Stimulated activated naive CD4-positive, alpha-beta T cell (primary cell): ENCODE measurements around the gene RXRA.
"Not testable (repeated sequence)": the region's sequence is repeated elsewhere in the genome, so short reads cannot be mapped to it uniquely, and the experiment has no call there.

ENCODE experiments used
- DNase-seq, 6 experiments: peaks; one replicate each; lab custom pipeline; 2025; lab: John Stamatoyannopoulos, UW

The RXRA gene

DNA sequence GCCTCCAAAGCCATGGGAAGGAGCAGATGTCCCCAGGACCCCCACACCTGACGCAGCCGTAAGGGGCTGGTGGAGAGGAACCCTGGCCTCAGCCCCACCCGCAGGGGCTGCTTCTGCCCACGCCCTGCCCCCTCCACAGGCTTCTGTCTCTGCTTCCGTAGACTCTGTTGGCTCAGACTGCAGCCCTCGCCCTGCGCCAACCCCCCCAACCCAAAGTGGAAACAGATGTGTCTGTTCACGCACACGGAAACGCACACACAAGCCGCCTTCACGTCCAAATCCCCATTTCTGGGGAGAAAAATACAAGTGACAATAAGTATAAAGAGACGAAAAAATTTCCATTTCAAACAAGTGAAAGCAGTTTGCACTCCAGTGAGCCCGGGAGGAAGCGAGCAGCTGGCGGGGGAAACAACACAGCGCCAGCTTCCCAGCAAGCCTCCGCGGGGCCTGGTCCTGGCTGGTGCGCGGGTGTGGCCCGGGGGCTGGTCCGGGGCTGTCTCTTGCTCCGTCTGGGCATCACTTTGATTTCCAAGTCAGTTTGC, 32.6 kb upstream of the RXRA start:
- no peak for DNase-seq

DNA sequence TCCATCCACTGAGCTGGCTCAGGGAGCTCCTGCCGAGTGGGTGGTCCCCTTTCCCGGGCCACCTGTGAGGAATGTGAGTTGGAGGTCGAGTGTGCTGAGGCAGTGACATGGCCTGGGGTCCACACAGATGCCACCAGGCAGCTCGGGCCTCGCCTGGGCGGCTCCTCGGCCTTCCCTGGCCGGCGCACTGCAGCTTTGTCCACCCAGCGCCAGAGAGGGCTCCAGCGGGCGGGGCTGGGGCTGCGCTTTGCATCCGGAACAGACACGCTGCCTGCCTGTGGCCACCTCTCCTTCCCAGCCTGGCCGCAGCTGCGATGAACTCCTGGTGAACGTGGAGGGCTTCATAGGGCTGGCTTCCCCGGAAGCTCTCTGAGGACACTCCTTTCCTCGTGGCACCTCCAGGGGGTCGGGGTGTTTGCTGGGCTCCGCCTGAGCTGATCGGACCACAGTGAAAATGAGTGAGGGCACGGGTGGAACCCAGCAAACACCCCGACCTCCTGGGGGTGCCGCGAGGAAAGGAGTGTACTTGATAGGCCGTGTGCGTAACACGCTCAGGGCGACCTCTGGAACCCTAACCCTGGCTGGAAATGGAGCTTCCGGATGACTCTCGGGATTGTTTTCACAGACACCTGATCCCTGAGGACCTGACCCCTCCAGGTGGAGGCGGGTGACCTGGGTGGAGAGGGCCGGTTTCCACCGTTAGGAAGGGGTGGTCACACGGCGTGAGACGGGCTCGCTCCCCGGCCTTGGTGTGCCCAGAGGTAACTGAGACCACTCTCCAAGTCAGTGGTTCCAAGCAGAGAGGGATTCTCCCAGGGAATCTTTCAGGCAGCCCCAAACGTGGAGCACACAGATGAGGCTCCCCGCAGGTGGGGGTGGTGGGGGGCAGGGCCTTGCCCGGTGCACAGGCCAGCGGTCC, 31.8 kb upstream of the RXRA start:
- no peak for DNase-seq

DNA sequence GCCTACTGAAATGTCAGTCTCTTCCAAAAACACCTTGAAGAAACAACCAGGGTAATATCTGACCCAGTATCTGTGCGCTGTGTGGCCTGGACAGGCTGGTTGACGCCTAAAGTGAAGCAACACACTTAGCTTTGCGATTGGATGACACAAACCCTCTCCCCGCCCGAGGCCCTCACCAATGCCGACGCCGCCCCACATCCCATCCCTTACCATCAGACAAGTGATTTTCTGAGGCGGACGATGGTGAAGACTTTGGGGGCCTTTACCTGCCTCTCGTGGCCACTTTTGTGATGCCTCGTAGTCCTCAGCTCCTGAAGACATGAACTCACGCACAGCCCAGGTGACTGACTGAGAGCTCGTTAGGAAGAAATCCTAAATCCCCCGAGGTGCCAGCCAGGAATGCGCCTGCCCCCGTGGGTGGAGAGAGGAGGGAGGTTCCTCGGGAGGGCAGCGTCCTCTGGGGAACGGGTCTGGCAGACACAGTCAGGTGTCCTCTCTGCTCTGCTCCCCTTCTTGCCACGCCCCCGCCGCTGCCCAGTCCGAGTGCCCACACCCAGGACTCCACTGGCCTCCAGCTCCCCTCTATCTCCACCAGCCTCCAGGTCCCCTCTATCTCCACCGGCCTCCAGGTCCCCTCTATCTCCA, 31.0 kb upstream of the RXRA start:
- DNase-seq, result no peak

DNA sequence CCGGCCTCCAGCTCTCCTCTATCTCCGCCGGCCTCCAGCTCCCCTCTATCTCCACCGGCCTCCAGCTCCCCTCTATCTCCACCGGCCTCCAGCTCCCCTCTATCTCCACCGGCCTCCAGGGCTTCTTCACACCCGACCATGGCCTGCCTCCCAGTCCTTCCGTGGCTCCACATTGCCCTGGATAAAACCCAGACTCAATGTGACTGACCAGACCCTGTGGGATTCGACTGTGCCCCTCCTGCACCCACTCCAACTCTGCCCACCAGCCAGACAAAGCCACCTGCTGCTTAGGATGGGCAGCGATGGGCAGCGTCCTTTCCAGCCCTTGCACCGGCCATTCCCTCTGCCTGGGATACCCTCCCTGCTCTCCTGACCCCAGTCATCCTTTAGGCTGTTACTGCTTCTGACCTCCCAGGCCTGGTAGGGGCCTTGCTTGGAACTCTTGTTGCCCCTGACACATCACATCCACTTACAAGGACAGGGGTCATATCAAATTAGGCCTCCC, 30.5 kb upstream of the RXRA start:
- no peak for DNase-seq

GRCh38 chr9:134296301-134297082, 29.8 kb upstream of the RXRA start:
- no peak for DNase-seq

DNA sequence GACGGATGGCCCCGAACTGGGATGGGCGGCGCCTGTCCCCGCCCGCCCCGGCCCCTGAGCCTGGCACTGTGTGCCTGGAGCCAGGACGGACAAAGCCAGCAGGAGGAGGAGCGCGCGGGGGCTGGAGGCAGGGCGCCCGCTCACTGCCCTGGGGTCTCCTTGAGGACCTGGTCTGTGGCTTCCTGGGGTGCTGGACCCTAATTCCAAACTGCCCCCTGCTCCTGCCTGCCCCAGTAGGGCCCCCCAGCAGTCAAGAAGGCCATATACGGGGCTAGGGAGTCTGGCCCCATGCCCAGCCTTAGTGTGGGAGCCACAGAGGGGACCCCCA, 29.2 kb upstream of the RXRA start:
- no peak for DNase-seq

DNA sequence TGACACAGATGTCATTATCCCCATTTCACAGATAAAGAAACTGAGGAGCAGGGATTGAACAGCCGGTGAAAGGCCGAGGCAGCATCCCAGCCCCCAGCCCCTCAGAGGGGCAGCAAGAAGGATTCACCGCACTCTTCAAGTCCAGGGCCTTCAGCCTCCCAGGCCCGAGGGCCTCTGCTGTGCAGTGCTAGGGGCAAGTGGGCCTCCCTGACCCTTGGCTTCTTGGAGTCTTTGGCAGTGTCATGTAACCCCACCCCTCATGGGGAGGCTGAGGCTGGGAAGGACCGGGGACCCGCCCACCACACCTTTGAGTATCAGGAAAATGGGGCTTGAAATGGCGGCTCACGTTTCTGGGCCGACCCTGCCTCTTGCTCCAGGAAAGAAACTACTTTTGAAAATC, 28.7 kb upstream of the RXRA start:
- no peak for DNase-seq

- no peak for DNase-seq
Measured at GRCh38 chr9:134298000-134298399, 28.3 kb upstream of the RXRA start.

DNA sequence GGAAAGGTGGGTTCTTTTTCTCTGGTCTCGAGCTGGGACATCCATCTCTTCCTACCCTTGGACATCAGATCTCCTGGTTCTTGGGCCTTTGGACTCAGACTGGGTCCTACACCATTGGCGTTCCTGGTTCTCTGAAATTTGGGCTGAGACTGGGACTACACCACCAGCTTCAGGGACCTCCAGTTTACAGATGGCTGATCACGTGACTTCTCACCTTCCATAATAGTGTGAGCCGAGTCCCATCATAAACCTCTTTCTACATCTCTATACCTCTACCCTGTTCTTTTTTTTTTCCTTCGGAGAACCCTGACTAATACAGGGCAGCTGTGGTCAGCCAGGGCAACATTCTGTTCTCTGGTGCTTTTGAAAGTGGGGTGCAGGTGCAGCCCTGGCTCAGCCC, 27.2 kb upstream of the RXRA start:
- no peak for DNase-seq

GRCh38 chr9:134299883-134300282, 26.4 kb upstream of the RXRA start:
- DNase-seq, result no peak

DNA sequence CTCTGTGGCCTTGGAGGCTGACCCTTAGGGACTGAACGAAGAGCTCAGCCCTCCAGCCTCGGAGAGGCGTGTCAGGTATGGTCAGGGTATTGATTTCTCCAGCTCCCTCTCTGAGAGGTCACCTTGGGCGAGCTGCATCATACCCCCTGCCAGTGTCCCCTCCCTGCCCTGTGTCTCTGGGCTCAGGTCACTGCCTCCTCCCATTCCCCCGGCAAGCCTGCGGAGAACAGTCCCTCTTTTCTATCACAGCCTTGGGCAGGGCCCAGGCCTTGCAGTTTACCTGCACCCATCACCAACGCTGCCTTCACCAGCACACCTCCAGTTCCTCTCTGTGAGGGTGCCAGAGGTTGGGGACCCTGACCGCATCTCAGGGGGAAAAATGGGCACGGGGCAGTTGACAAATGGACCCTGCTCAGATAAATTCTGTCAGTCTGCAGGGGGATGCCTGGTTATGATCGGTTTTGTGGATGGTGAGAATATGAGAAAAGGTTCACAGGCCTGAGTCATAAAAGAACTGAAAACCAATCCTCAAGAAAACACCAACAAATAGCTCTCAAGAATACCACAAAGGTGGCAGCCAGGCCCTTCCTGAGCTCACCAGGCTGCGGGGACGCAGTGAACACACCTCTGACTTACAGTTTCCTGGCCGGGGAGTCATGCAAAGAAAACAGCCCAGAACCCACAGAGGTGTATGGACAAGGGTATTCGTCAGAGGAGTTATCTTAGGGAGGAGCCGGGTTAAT, 24.7 kb upstream of the RXRA start:
- DNase-seq, result no peak

DNA sequence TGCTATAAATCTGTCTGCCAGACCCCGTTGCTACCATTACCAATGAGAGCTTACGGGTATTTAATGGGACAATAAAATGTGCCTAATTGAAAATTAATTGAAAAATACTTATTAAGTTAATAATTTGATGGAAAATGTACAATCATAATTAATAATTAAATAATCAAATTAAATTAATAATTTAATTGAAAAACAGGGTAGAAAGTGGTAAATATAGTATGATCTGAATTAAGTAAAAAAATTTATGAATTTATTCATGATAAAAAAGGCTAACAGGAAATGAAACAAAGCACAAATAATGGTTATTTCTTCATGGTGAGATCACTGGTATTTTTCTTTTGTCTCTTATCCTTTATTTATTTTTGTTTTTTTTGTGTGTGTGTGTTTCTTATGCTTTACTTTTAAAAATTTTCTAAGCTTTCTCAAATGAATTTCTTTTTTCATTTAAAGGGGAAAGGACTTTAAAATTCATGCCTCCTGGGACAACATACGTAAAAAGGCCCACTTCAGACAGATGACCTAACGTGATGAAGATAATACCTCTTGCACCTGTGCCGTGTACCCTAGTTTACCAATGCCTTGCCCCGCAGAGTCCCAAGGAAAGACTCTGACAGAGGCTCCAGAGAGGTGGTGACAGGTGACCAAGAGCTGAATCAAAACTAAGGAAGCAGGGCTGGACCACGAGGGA, 24.0 kb upstream of the RXRA start:
- DNase-seq, result no peak

- no peak for DNase-seq
Measured at GRCh38 chr9:134303601-134304000, 22.7 kb upstream of the RXRA start.

GRCh38 chr9:134304261-134304660, 22.0 kb upstream of the RXRA start:
- DNase-seq, result no peak

GRCh38 chr9:134304690-134305089, 21.6 kb upstream of the RXRA start:
- DNase-seq, result no peak

- DNase-seq, result no peak
Measured at GRCh38 chr9:134305533-134305932, 20.7 kb upstream of the RXRA start.

DNA sequence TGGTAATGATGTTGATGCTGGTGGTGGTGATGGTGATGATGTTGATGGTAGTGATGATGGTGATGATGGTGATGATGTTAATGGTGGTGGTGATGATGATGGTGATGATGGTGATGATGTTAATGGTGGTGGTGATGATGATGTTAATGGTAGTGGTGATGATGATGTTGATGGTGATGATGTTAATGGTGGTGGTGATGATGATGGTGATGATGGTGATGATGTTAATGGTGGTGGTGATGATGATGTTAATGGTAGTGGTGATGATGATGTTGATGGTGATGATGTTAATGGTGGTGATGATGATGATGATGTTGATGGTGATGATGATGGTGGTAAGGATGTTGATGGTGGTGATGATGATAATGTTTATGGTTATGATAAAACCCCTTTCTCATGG, 20.2 kb upstream of the RXRA start:
- DNase-seq, result not testable (repeated sequence)

GRCh38 chr9:134306636-134307600, 19.3 kb upstream of the RXRA start:
- DNase-seq, result no peak

DNA sequence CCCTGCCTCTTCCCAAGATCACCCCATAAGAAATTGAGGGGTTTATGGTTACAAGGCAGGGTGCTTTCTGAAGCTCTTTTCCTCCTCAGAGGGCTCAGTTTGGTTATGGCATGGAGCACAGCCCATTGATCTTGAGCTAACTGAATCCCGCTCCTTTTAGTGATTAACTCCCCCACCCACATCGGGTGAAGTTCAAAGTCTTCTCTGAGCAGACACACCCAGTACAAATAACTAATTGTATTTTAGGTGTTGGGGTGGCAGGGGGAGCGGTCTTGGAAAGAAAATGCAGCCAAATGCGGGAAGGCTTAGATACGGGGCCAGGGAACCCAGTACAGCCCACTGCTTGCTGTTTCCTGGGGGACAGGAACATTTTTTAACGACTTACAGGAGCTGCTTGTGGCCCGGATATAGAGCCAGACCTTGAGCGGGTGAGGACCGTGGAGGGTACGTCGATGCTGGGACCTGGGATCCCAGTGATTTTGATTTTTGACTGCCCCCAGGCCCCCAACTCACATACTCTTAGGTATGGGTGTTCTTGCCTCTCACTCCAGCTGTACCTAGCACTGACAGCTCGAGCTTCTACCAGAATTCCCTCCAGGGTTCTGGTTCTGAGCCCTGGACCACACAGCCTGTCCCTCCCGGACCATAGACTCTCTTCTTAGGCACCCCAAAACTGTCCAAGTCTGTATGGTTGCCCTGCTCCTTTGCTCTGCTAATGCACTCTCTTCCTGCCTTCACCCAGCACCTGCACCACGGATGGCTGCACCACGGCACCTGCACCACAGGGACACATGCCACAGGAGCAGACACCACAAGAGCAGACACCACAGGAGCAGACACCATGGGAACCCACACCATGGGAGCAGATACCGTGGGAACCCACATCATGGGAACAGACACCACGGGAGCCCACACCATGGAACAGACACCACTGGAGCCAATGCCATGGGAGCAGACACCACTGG, 18.3 kb upstream of the RXRA start:
- DNase-seq, result no peak
